Liver (tissue), 9 donors: ENCODE data around the gene ECT2. TPM values are rescaled to one million over a fixed set of nuclear protein-coding genes. Genes with fewer than 3 reads are reported as not detected.

ENCODE experiments used
- DNase-seq: peaks from one replicate; pipeline ENCODE4 v3.0.0-alpha.2; 2017; ENCODE audit warnings: low spot score
- H3K27ac ChIP-seq, 2 donors: one replicate each; pipeline ENCODE4 v1.7.0; 2013; ENCODE audit warnings: inconsistent platforms in 2 of 2, low read length in 2 of 2, control low read depth in 1 of 2, low read depth in 1 of 2, mild to moderate bottlenecking in 1 of 2
- H3K27me3 ChIP-seq, 4 donors: one replicate each; pipeline versions ENCODE4 v1.6.1 to v1.7.0; 2013; ENCODE audit warnings: low read length in 3 of 4, inconsistent platforms in 1 of 4, mild to moderate bottlenecking in 1 of 4, moderate library complexity in 1 of 4; ENCODE audit not compliant: control insufficient read depth in 4 of 4, insufficient read depth in 4 of 4
- H3K36me3 ChIP-seq, 4 donors: one replicate each; pipeline versions ENCODE4 v1.6.1 to v1.7.0; 2013; ENCODE audit warnings: low read length in 3 of 4, mild to moderate bottlenecking in 3 of 4, low read depth in 1 of 4, moderate library complexity in 1 of 4; ENCODE audit not compliant: control insufficient read depth in 4 of 4, insufficient read depth in 3 of 4
- H3K4me1 ChIP-seq, 4 donors: one replicate each; pipeline versions ENCODE4 v1.6.1 to v1.7.0; 2013; ENCODE audit warnings: low read length in 3 of 4, mild to moderate bottlenecking in 3 of 4, moderate library complexity in 1 of 4; ENCODE audit not compliant: control insufficient read depth in 4 of 4, insufficient read depth in 4 of 4
- H3K4me3 ChIP-seq, 3 donors: one replicate each; pipeline versions ENCODE4 v1.6.1 to v1.7.0; 2013; ENCODE audit warnings: low read length in 3 of 3, control low read depth in 1 of 3, low read depth in 1 of 3, mild to moderate bottlenecking in 1 of 3
- H3K9ac ChIP-seq, 2 donors: one replicate each; pipeline ENCODE4 v1.7.0; 2013; ENCODE audit warnings: low read length in 2 of 2, mild to moderate bottlenecking in 2 of 2, moderate library complexity in 2 of 2, control low read depth in 1 of 2, low read depth in 1 of 2
- H3K9me3 ChIP-seq, 4 donors: one replicate each; pipeline versions ENCODE4 v1.6.1 to v1.7.0; 2013; ENCODE audit warnings: low read length in 3 of 4; ENCODE audit not compliant: control insufficient read depth in 4 of 4
- EGR1 ChIP-seq, 2 donors: IDR thresholded peaks; 2 replicates each; pipeline ENCODE4 v1.6.1; 2016 to 2018; ENCODE audit warnings: antibody characterized with exemption in 2 of 2, low read depth in 2 of 2
- FOXA1 ChIP-seq: IDR thresholded peaks from 2 replicates; pipeline ENCODE4 v1.6.1; 2016; ENCODE audit warnings: antibody characterized with exemption
- HNF4A ChIP-seq, 2 donors: conservative IDR thresholded peaks; 2 replicates each; pipeline ENCODE4 v1.6.1; 2016; ENCODE audit warnings: antibody characterized with exemption in 2 of 2, mild to moderate bottlenecking in 2 of 2
- HNF4G ChIP-seq: IDR thresholded peaks from 2 replicates; pipeline ENCODE4 v1.6.1; 2016; ENCODE audit warnings: antibody characterized with exemption
- JUND ChIP-seq, 2 donors: IDR thresholded peaks; 2 replicates each; pipeline ENCODE4 v1.6.1; 2016; ENCODE audit warnings: antibody characterized with exemption in 2 of 2
- NR2F2 ChIP-seq: IDR thresholded peaks from 2 replicates; pipeline ENCODE4 v1.6.1; 2016; ENCODE audit warnings: antibody characterized with exemption
- RAD21 ChIP-seq, 2 donors: IDR thresholded peaks; 2 replicates each; pipeline ENCODE4 v1.6.1; 2016; ENCODE audit warnings: antibody characterized with exemption in 2 of 2, mild to moderate bottlenecking in 2 of 2
- TAF1 ChIP-seq: conservative IDR thresholded peaks from 2 replicates; pipeline ENCODE4 v1.6.1; 2016; ENCODE audit warnings: antibody characterized with exemption, mild to moderate bottlenecking
- YY1 ChIP-seq: IDR thresholded peaks from 2 replicates; pipeline ENCODE4 v1.6.1; 2016; ENCODE audit warnings: antibody characterized with exemption, mild to moderate bottlenecking
- WGBS: extraction: QIAGEN DNeasy Blood & Tissue Kit; methylation state at CpG from one replicate; pipeline ENCODE4 v1.1.7; 2013; 5-methylcytosine and 5-hydroxymethylcytosine counted together
- polyA plus RNA-seq, 2 donors: library from polyadenylated mRNA; stranded (reverse) in 1 of 2; unstranded in 1 of 2; fragments of 200-250 nt in 1 of 2; fragments of >200 nt in 1 of 2; fragmentation: Nextera tagmentation in 1 of 2; extraction: Ambion mirVana in 1 of 2; gene quantifications; one replicate each; pipeline versions ENCODE4 v1.2.1 to v1.2.3, GENCODE V29; 2013 to 2015
- total RNA-seq, 2 donors: library from RNA; depleted of rRNA; stranded (reverse); fragments of >200 nt; gene quantifications; one replicate each; pipeline ENCODE4 v1.2.3, GENCODE V29; 2014
- TF ChIP-seq, protein P1 (sequence below): IDR thresholded peaks from 2 replicates; pipeline ENCODE4 v1.6.1; 2016; ENCODE audit warnings: antibody characterized with exemption, mild to moderate bottlenecking
- TF ChIP-seq, protein P2 (sequence below): IDR thresholded peaks from 2 replicates; pipeline ENCODE4 v1.6.1; 2016; ENCODE audit warnings: antibody characterized with exemption
- TF ChIP-seq, protein P3 (sequence below): IDR thresholded peaks from 2 replicates; pipeline ENCODE4 v1.6.1; 2016; ENCODE audit warnings: antibody characterized with exemption
- donor health status: healthy.
- donor health status: healthy.
- donor health status: healthy.
- donor health status: healthy.
- donor health status: healthy.

Gene ECT2
- total and polyA plus RNA-seq, 4 donors: 1.5 to 32.4 (median 2.6) TPM

DNA sequence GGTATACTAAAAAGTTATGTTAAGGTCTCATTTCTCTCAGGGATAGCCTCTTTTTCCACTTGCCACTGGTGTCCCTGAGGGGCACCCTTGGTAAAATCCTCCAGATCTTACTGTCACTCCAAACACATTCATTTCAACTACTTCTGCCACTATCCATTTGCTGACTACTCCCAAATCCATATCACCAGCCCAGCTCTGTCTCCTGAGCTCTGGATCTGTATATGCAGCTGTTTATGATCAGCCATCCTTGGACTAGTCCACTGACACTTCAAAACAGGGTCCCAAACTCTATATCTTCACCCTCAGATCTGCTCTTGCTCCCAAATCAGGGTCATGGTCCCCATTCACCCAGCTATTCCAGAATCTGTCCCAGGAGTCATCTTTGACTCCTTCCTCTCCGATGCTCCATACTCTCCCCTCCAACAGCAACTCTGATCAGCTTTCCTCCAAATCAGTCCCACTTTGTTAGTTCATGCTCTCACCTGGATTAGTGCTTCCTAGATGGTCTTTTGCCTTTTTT is 49.5 kb upstream of the ECT2 start:
- H3K4me1 ChIP-seq: peaks cover 0 to 3% (median 0%) of the 10 kb centered on the region in 4 donors
- WGBS: 98% methylated on average over 1 of the region's 1 CpG
- TF ChIP-seq EGR1 (IDR thresholded peaks at IDR 0.05; ENCODE audit: low read depth in 2 of 2) (no peak), FOXA1 (no peak), HNF4A (conservative IDR thresholded peaks at IDR 0.05) (no peak), NR2F2 (no peak), TAF1 (no peak), HNF4G (no peak)
- TF ChIP-seq, protein P1, sequence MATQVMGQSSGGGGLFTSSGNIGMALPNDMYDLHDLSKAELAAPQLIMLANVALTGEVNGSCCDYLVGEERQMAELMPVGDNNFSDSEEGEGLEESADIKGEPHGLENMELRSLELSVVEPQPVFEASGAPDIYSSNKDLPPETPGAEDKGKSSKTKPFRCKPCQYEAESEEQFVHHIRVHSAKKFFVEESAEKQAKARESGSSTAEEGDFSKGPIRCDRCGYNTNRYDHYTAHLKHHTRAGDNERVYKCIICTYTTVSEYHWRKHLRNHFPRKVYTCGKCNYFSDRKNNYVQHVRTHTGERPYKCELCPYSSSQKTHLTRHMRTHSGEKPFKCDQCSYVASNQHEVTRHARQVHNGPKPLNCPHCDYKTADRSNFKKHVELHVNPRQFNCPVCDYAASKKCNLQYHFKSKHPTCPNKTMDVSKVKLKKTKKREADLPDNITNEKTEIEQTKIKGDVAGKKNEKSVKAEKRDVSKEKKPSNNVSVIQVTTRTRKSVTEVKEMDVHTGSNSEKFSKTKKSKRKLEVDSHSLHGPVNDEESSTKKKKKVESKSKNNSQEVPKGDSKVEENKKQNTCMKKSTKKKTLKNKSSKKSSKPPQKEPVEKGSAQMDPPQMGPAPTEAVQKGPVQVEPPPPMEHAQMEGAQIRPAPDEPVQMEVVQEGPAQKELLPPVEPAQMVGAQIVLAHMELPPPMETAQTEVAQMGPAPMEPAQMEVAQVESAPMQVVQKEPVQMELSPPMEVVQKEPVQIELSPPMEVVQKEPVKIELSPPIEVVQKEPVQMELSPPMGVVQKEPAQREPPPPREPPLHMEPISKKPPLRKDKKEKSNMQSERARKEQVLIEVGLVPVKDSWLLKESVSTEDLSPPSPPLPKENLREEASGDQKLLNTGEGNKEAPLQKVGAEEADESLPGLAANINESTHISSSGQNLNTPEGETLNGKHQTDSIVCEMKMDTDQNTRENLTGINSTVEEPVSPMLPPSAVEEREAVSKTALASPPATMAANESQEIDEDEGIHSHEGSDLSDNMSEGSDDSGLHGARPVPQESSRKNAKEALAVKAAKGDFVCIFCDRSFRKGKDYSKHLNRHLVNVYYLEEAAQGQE: no peak
- TF ChIP-seq, protein P2, sequence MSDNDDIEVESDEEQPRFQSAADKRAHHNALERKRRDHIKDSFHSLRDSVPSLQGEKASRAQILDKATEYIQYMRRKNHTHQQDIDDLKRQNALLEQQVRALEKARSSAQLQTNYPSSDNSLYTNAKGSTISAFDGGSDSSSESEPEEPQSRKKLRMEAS: no peak
- H3K9me3 ChIP-seq: no peaks in the 10 kb centered on the region
- no peak overlapping the region for H3K4me3 ChIP-seq
- peaks cover 0 to 1% (median 0%) of the 10 kb centered on the region in 4 donors for H3K36me3 ChIP-seq
- no peak for DNase-seq
- no peak overlapping the region for H3K9ac ChIP-seq
- H3K27me3 ChIP-seq: no peaks in the 10 kb centered on the region
- no peak overlapping the region for H3K27ac ChIP-seq

DNA sequence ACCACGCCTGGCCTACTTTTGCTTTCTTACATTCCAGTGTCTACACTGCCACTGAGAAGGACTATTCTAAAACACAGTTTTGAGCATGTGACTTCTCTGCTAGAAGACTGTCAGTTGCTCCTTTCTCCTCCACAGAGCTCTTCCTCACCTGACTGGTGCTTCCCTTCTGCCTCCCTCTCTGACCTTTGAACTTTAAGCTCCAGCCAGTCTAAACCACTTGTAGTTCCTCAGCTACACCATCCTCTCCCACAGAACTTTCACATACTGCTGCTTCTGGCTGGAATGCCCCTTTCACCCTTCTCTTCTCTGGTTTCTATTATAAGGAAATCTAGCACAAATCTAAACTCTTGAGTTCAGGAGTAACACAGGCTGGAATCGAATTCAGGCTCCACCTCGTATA is 48.8 kb upstream of the ECT2 start:
- H3K9ac ChIP-seq: no peak overlapping the region
- H3K4me3 ChIP-seq: no peak overlapping the region
- peaks cover 0 to 1% (median 0%) of the 10 kb centered on the region in 4 donors for H3K36me3 ChIP-seq
- no peaks in the 10 kb centered on the region for H3K27me3 ChIP-seq
- DNase-seq: no peak
- H3K9me3 ChIP-seq: no peaks in the 10 kb centered on the region
- WGBS: 90% methylated on average over 3 of the region's 3 CpGs
- no peak overlapping the region for H3K27ac ChIP-seq
- no peaks in the 10 kb centered on the region for H3K4me1 ChIP-seq
- no peak for TF ChIP-seq NR2F2
- TF ChIP-seq, protein P2: no peak
- TF ChIP-seq, protein P1: no peak
- TF ChIP-seq YY1: no peak
- no peak for TF ChIP-seq HNF4A (conservative IDR thresholded peaks at IDR 0.05)

DNA sequence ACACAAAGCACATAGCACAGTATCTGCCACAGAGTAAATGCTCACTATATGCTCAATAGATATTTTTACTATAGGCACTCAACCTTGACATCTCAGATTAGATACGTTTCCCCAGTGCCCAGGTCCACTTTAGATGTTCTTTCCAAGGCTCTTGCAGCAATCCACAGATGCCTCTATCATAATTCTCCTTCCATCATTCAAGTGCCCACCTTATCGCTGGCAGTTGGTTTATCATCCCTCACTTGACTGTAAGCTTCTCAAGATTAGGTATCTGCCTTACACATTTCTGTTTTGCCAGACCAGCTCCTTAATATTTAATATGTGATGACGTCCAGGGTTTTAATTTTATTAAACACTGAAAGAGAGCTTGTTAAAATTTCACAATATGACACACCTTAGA is 48.3 kb upstream of the ECT2 start:
- 92% methylated on average over 3 of the region's 3 CpGs for WGBS
- Histone ChIP-seq H3K36me3 (peaks cover 0 to 1% (median 0%) of the 10 kb centered on the region in 4 donors), H3K9ac (no peak overlapping the region), H3K4me1 (no peaks in the 10 kb centered on the region), H3K4me3 (no peak overlapping the region), H3K27me3 (no peaks in the 10 kb centered on the region), H3K27ac (no peak overlapping the region), H3K9me3 (no peaks in the 10 kb centered on the region)
- no peak for DNase-seq
- TF ChIP-seq RAD21 (IDR thresholded peaks at IDR 0.05): no peak
- TF ChIP-seq HNF4G: no peak
- TF ChIP-seq FOXA1: no peak
- TF ChIP-seq, protein P3, sequence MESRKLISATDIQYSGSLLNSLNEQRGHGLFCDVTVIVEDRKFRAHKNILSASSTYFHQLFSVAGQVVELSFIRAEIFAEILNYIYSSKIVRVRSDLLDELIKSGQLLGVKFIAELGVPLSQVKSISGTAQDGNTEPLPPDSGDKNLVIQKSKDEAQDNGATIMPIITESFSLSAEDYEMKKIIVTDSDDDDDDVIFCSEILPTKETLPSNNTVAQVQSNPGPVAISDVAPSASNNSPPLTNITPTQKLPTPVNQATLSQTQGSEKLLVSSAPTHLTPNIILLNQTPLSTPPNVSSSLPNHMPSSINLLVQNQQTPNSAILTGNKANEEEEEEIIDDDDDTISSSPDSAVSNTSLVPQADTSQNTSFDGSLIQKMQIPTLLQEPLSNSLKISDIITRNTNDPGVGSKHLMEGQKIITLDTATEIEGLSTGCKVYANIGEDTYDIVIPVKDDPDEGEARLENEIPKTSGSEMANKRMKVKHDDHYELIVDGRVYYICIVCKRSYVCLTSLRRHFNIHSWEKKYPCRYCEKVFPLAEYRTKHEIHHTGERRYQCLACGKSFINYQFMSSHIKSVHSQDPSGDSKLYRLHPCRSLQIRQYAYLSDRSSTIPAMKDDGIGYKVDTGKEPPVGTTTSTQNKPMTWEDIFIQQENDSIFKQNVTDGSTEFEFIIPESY: no peak
- TF ChIP-seq, protein P1: no peak
- no peak for TF ChIP-seq HNF4A (conservative IDR thresholded peaks at IDR 0.05)
- no peak for TF ChIP-seq EGR1 (IDR thresholded peaks at IDR 0.05; ENCODE audit: low read depth in 2 of 2)
- TF ChIP-seq NR2F2: no peak
- TF ChIP-seq JUND (IDR thresholded peaks at IDR 0.05): no peak
